NCI-H69 (cell line): Measurements from ENCODE around the gene LRP8.
"Not testable (repeated sequence)": the region's sequence is repeated elsewhere in the genome, so short reads cannot be mapped to it uniquely, and the experiment has no call there.

Experiments used
- DNase-seq: peaks from one replicate; lab custom pipeline; 2025; lab: John Stamatoyannopoulos, UW

LRP8 gene

GRCh38 chr1:53210352-53210751 lies 117.5 kb downstream of the LRP8 start:
- no peak for DNase-seq

- DNase-seq, result no peak
Observed at GRCh38 chr1:53207726-53208125, 120.1 kb downstream of the LRP8 start.

GRCh38 chr1:53206735-53207379 lies 121.0 kb downstream of the LRP8 start:
- DNase-seq, result no peak

GRCh38 chr1:53206083-53206685 lies 121.7 kb downstream of the LRP8 start:
- DNase-seq, result peak; percentile 4

GRCh38 chr1:53205496-53205895 lies 122.4 kb downstream of the LRP8 start:
- DNase-seq, result not testable (repeated sequence)

GRCh38 chr1:53203466-53203865 lies 124.4 kb downstream of the LRP8 start:
- DNase-seq, result no peak

GRCh38 chr1:53198241-53198651 lies 129.6 kb downstream of the LRP8 start:
- DNase-seq, result no peak

- no peak for DNase-seq
Observed at GRCh38 chr1:53197291-53198200, 130.3 kb downstream of the LRP8 start.

- peak; percentile 95 for DNase-seq
Observed at GRCh38 chr1:53196485-53197290, 131.2 kb downstream of the LRP8 start, which contains the start of gene CPT2. TSS of gene CPT2 (plus strand) at chr1:53196824. CDS start at chr1:53196944, 120 bp downstream.

GRCh38 chr1:53196017-53196484 lies 131.8 kb downstream of the LRP8 start:
- peak; percentile 32 for DNase-seq

- no peak for DNase-seq
Observed at GRCh38 chr1:53195246-53196016, 132.4 kb downstream of the LRP8 start.
